Measurements from ENCODE around the gene PLPP7. TPM values are rescaled to one million over a fixed set of nuclear protein-coding genes. Genes with fewer than 3 reads are reported as not detected.

PLPP7 gene
- total and polyA plus RNA-seq, 7 experiments from 2014 or later: 0.12 to 0.71 (median 0.19) TPM; not detected in 1

DNA sequence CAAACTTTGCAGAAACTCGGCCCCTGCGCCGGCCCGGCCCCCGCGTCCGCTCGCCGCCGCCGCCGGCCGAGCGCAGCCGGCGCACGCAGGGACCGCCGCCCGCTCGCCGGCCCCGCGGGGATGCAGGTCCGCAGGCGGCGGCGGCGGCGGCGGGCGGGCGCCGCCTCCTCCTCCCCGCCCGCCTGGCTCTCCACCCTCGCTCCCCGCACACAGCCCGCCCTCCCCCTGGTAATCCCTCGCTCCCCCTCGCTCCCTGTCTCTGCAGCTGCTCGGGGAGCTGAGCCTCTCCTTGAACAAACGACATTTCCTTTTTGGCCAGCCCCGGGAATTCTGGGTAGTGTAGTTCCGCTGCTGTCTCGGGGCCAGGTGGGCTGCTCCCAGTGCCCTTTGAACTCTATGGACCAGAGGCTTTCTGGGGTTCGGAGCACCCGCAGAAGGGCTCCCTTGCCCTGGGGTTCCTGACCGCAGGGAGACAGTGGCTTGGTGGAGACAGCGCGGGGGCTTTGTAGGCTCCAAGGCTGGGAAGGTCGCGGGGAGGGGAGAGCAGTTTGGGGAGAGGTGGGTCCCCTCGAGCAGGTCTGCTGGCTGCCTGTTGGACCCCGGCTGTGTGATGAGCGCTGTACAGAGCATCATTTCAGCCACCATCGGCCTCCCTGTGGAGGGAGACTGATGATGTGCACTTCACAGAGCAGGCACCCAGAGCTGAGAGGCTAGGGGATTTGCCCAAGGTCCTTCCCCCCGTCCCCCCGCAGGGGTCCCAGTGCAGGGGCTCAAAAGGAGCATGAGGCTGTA is 11.4 kb upstream of the PLPP7 start:
- peaks cover 0 to 38% (median 28%) of the 10 kb centered on the region in 5 donors for H3K36me3 Mint-ChIP-seq
- peaks cover 0 to 18% (median 0%) of the 10 kb centered on the region in 5 donors for H3K27me3 Mint-ChIP-seq
- peak in 8 of 9 donors; percentile 47 to 77 (median 62) for DNase-seq
- H3K27ac Mint-ChIP-seq: peak overlapping the region; percentile 84 to 95 (median 91)
- Histone ChIP-seq H3K27me3 (ENCODE audit: control insufficient read depth in 2 of 2, insufficient read depth in 2 of 2, low read length in 2 of 2) (no peaks in the 10 kb centered on the region), H3K4me3 (ENCODE audit: low read length) (peak overlapping the region; percentile 55), H3K36me3 (ENCODE audit: control insufficient read depth in 2 of 3, insufficient read depth in 3 of 3, low read length in 3 of 3) (peaks cover 0 to 33% (median 0%) of the 10 kb centered on the region in 3 experiments), H3K4me1 (ENCODE audit: control insufficient read depth in 2 of 2, insufficient read depth in 2 of 2, low read length in 2 of 2) (peaks cover 21 to 23% of the 10 kb centered on the region in 2 donors), H3K27ac (ENCODE audit: low read depth, low read length) (peak overlapping the region; percentile 96), H3K9me3 (ENCODE audit: control insufficient read depth in 2 of 3, low read length in 3 of 3) (no peaks in the 10 kb centered on the region)
- intact Hi-C loops (cut with micrococcal nuclease): loop anchor here (1.0 to 10.0 kb wide), 14 partner anchors 8 to 1077 kb away; partner anchors contain the start of genes NUP214 (in 2 of the 2), POMT1 (in 1 of the 2) and SETX (in 1 of the 2)
- peak overlapping the region; percentile 83 to 97 (median 88) for H3K4me3 Mint-ChIP-seq
- ATAC-seq: peak; percentile 67
- H3K4me1 Mint-ChIP-seq: peaks cover 17 to 34% (median 27%) of the 10 kb centered on the region in 7 donors
- peaks cover 0 to 6% (median 0%) of the 10 kb centered on the region in 11 donors for H3K9me3 Mint-ChIP-seq
- CTCF ChIA-PET: interaction anchor here (0.6 to 2.0 kb wide), 6 partner anchors 22 to 100 kb away, joined by 3 to 10 read pairs (median 3); no protein-coding TSS in a partner anchor
- POLR2A ChIA-PET: interaction anchor here (0.6 to 3.7 kb wide), 13 partner anchors 9 to 225 kb away, joined by 3 to 50 read pairs (median 4); partner anchors contain the start of gene NUP214

DNA sequence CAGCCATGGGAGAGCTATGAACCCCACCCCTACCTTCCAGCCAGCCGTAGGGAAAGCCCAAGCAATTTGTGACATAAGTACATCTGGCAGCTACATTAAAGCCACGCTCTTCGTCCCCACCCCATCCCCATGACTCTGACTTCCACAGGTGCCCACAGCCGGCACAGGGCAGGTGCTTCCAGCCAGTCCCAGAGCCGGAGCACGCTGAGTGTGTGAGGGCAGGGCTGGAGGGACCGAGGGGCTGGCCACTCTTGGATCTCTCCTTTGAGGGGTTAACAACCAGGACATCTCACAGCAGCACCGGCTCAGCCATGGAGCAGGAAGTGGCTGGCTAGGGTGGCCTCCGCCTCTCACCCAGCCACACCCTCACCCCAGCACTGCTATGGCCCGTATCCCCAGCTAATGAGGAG is 10.8 kb upstream of the PLPP7 start:
- intact Hi-C loops (cut with micrococcal nuclease): loop anchor here (1.0 to 10.0 kb wide), 14 partner anchors 8 to 1076 kb away; partner anchors contain the start of genes NUP214 (in 2 of the 2), POMT1 (in 1 of the 2) and SETX (in 1 of the 2)
- peak overlapping the region; percentile 74 for H3K27ac ChIP-seq (ENCODE audit: low read depth, low read length)
- Mint-ChIP-seq H3K9me3 (peaks cover 0 to 6% (median 0%) of the 10 kb centered on the region in 11 donors), H3K36me3 (peaks cover 0 to 32% (median 23%) of the 10 kb centered on the region in 5 donors), H3K4me3 (peak overlapping the region; percentile 83 to 97 (median 88)), H3K27ac (peak overlapping the region; percentile 84 to 95 (median 91)), H3K4me1 (peaks cover 17 to 38% (median 27%) of the 10 kb centered on the region in 7 donors), H3K27me3 (peaks cover 0 to 24% (median 0%) of the 10 kb centered on the region in 5 donors)
- H3K36me3 ChIP-seq (ENCODE audit: control insufficient read depth in 2 of 3, insufficient read depth in 3 of 3, low read length in 3 of 3): peaks cover 0 to 27% (median 0%) of the 10 kb centered on the region in 3 experiments
- peaks cover 21 to 23% of the 10 kb centered on the region in 2 donors for H3K4me1 ChIP-seq (ENCODE audit: control insufficient read depth in 2 of 2, insufficient read depth in 2 of 2, low read length in 2 of 2)
- H3K27me3 ChIP-seq (ENCODE audit: control insufficient read depth in 2 of 2, insufficient read depth in 2 of 2, low read length in 2 of 2): no peaks in the 10 kb centered on the region
- ATAC-seq (peak; percentile 31), DNase-seq (peak in 4 of 9 donors; percentile 38 to 66 (median 41))
- CTCF ChIA-PET: interaction anchor here (0.6 to 2.0 kb wide), 6 partner anchors 23 to 101 kb away, joined by 3 to 10 read pairs (median 3); no protein-coding TSS in a partner anchor
- no peaks in the 10 kb centered on the region for H3K9me3 ChIP-seq (ENCODE audit: control insufficient read depth in 2 of 3, low read length in 3 of 3)
- POLR2A ChIA-PET: interaction anchor here (0.7 to 3.7 kb wide), 10 partner anchors 10 to 224 kb away, joined by 3 to 50 read pairs (median 4); partner anchors contain the start of gene NUP214
- H3K4me3 ChIP-seq (ENCODE audit: low read length): peak overlapping the region; percentile 55

DNA sequence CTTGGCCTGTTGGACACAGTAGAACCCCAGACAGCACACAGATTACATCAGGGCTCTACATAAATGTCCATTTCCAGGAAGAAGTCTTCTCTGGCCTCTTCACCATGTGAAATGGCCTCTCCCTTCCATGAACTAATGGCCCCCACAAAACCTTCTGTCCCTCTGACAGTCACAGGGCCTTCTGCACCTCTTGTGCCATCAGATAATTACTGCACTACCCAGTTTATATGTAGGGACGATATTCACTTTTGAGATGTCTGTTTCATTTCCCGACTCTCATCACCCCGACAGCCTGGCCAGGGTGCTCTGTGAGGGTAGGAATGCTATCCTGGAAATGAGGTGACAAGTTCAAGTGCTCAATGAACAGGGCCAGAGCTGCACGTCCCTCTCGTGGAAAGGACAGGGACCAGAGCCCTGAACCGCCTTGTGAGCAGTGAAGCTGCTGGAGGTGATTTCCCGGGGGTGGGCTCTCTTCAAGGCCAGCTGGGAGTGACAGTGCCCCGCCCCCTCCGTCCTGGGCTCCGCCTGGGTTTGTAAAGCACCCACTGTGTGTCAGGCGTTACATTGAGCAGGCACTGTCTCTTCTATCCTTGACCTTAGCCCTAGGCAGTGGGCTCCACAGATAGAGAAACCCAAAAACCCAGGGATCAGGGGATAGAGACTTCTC is 10.2 kb upstream of the PLPP7 start:
- peaks cover 0 to 30% (median 0%) of the 10 kb centered on the region in 5 donors for H3K27me3 Mint-ChIP-seq
- peak overlapping the region; percentile 74 for H3K27ac ChIP-seq (ENCODE audit: low read depth, low read length)
- peaks cover 0 to 6% (median 0%) of the 10 kb centered on the region in 11 donors for H3K9me3 Mint-ChIP-seq
- POLR2A ChIA-PET: interaction anchor here (0.9 to 3.7 kb wide), 10 partner anchors 10 to 100 kb away, joined by 3 to 50 read pairs (median 4); partner anchors contain the start of gene PLPP7
- H3K36me3 ChIP-seq (ENCODE audit: control insufficient read depth in 2 of 3, insufficient read depth in 3 of 3, low read length in 3 of 3): peaks cover 0 to 22% (median 0%) of the 10 kb centered on the region in 3 experiments
- peak overlapping the region; percentile 84 to 95 (median 91) for H3K27ac Mint-ChIP-seq
- H3K9me3 ChIP-seq (ENCODE audit: control insufficient read depth in 2 of 3, low read length in 3 of 3): no peaks in the 10 kb centered on the region
- H3K4me1 ChIP-seq (ENCODE audit: control insufficient read depth in 2 of 2, insufficient read depth in 2 of 2, low read length in 2 of 2): peaks cover 21 to 23% of the 10 kb centered on the region in 2 donors
- intact Hi-C loops (cut with micrococcal nuclease): loop anchor here (2.0 to 10.0 kb wide), 8 partner anchors 31 to 1075 kb away; partner anchors contain the start of genes NUP214 (in 2 of the 2), POMT1 (in 1 of the 2) and SETX (in 1 of the 2)
- CTCF ChIA-PET: interaction anchor here (0.6 to 2.0 kb wide), 4 partner anchors 23 to 101 kb away, joined by 3 to 10 read pairs (median 6); no protein-coding TSS in a partner anchor
- no peak for DNase-seq
- peak overlapping the region; percentile 83 to 97 (median 88) for H3K4me3 Mint-ChIP-seq
- peaks cover 17 to 38% (median 27%) of the 10 kb centered on the region in 7 donors for H3K4me1 Mint-ChIP-seq
- no peaks in the 10 kb centered on the region for H3K27me3 ChIP-seq (ENCODE audit: control insufficient read depth in 2 of 2, insufficient read depth in 2 of 2, low read length in 2 of 2)
- no peak for ATAC-seq
- peak overlapping the region; percentile 55 for H3K4me3 ChIP-seq (ENCODE audit: low read length)
- H3K36me3 Mint-ChIP-seq: peaks cover 0 to 26% (median 19%) of the 10 kb centered on the region in 5 donors

DNA sequence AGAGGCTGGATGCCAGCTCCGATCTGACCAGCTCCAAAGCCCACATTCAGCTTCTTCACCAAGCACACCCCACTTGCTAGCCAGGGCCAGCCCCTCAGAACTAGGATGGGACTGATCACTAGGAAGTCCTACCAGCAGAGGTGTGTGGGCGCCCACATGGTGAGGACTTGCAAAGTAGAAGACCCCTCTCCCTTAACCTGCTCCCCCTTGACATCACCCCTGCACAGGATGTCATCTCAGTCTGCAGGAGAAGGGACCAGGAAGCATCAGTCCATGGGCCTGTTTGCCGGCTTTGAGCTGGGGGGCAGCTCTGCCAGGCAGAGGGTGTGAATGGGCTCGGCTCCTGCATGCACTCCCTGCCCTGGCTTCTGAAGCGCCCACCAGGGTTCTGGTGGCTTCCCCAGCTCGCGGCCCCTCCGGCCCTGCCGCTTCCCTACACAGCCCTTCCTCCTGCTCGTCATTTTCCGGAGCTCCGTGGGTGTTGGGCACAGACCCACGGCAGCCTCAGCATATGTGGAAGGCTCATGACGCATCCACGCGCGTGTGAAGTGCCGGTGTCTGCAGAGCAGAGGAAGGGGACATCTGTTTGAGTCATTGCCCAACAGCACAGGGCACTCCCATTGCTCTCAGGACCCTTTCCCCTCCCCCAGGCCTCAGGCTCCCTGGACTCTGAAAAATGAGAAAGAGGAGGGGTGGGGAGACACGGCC is 9.5 kb upstream of the PLPP7 start:
- Histone ChIP-seq H3K27ac (ENCODE audit: low read depth, low read length) (no peak overlapping the region), H3K36me3 (ENCODE audit: control insufficient read depth in 2 of 3, insufficient read depth in 3 of 3, low read length in 3 of 3) (peaks cover 0 to 15% (median 0%) of the 10 kb centered on the region in 3 experiments), H3K27me3 (ENCODE audit: control insufficient read depth in 2 of 2, insufficient read depth in 2 of 2, low read length in 2 of 2) (no peaks in the 10 kb centered on the region), H3K9me3 (ENCODE audit: control insufficient read depth in 2 of 3, low read length in 3 of 3) (no peaks in the 10 kb centered on the region), H3K4me1 (ENCODE audit: control insufficient read depth in 2 of 2, insufficient read depth in 2 of 2, low read length in 2 of 2) (peaks cover 21 to 23% of the 10 kb centered on the region in 2 donors), H3K4me3 (ENCODE audit: low read length) (no peak overlapping the region)
- H3K4me3 Mint-ChIP-seq: peak overlapping the region in 1 of 10 donors; percentile 89
- H3K36me3 Mint-ChIP-seq: peaks cover 0 to 19% (median 12%) of the 10 kb centered on the region in 5 donors
- intact Hi-C loops (cut with micrococcal nuclease): loop anchor here (2.0 to 10.0 kb wide), 8 partner anchors 31 to 1075 kb away; partner anchors contain the start of genes NUP214 (in 2 of the 2), POMT1 (in 1 of the 2) and SETX (in 1 of the 2)
- DNase-seq: no peak
- H3K4me1 Mint-ChIP-seq: peaks cover 17 to 38% (median 27%) of the 10 kb centered on the region in 7 donors
- ChIA-PET CTCF (no interaction called here), POLR2A (interaction anchor here (1.1 to 3.7 kb wide), 5 partner anchors 9 to 31 kb away, joined by 3 to 50 read pairs (median 7); partner anchors contain the start of gene PLPP7)
- peak overlapping the region in 3 of 9 donors; percentile 48 to 86 (median 84) for H3K27ac Mint-ChIP-seq
- ATAC-seq: no peak
- peaks cover 0 to 36% (median 0%) of the 10 kb centered on the region in 5 donors for H3K27me3 Mint-ChIP-seq
- peaks cover 0 to 6% (median 0%) of the 10 kb centered on the region in 11 donors for H3K9me3 Mint-ChIP-seq

GRCh38 chr9:131280660-131281059 is 8.9 kb upstream of the PLPP7 start:
- no peak overlapping the region for H3K27ac Mint-ChIP-seq
- Histone ChIP-seq H3K4me1 (ENCODE audit: control insufficient read depth in 2 of 2, insufficient read depth in 2 of 2, low read length in 2 of 2) (peaks cover 21 to 23% of the 10 kb centered on the region in 2 donors), H3K9me3 (ENCODE audit: control insufficient read depth in 2 of 3, low read length in 3 of 3) (no peaks in the 10 kb centered on the region), H3K4me3 (ENCODE audit: low read length) (no peak overlapping the region), H3K27me3 (ENCODE audit: control insufficient read depth in 2 of 2, insufficient read depth in 2 of 2, low read length in 2 of 2) (no peaks in the 10 kb centered on the region), H3K27ac (ENCODE audit: low read depth, low read length) (no peak overlapping the region), H3K36me3 (ENCODE audit: control insufficient read depth in 2 of 3, insufficient read depth in 3 of 3, low read length in 3 of 3) (peaks cover 0 to 8% (median 0%) of the 10 kb centered on the region in 3 experiments)
- peaks cover 17 to 38% (median 27%) of the 10 kb centered on the region in 7 donors for H3K4me1 Mint-ChIP-seq
- H3K27me3 Mint-ChIP-seq: peaks cover 0 to 36% (median 0%) of the 10 kb centered on the region in 5 donors
- CTCF ChIA-PET: no interaction called here
- peak overlapping the region in 1 of 10 donors; percentile 20 for H3K4me3 Mint-ChIP-seq
- DNase-seq (no peak), ATAC-seq (no peak)
- intact Hi-C loops (cut with micrococcal nuclease): no loop called here
- POLR2A ChIA-PET: interaction anchor here (1.3 to 3.7 kb wide), 4 partner anchors 9 to 28 kb away, joined by 4 to 50 read pairs (median 10); partner anchors contain the start of gene PLPP7
- peaks cover 0 to 13% (median 7%) of the 10 kb centered on the region in 5 donors for H3K36me3 Mint-ChIP-seq
- H3K9me3 Mint-ChIP-seq: peaks cover 0 to 6% (median 0%) of the 10 kb centered on the region in 11 donors

Measured in naive thymus-derived CD4-positive, alpha-beta T cell (primary cell).